ENCODE measurements around the gene ATP1B3.
"Not testable (repeated sequence)": the region's sequence is repeated elsewhere in the genome, so short reads cannot be mapped to it uniquely, and the experiment has no call there.

- TF ChIP-seq NFIC (IDR thresholded peaks at IDR 0.05; ENCODE audit: borderline replicate concordance); EP300 (IDR thresholded peaks at IDR 0.05; ENCODE audit: borderline replicate concordance in 1 of 2, low read depth in 1 of 2, low read length in 1 of 2); POLR2AphosphoS5 (IDR thresholded peaks at IDR 0.05; ENCODE audit: low read depth, low read length): not testable (repeated sequence)
- TF ChIP-seq, protein P1, sequence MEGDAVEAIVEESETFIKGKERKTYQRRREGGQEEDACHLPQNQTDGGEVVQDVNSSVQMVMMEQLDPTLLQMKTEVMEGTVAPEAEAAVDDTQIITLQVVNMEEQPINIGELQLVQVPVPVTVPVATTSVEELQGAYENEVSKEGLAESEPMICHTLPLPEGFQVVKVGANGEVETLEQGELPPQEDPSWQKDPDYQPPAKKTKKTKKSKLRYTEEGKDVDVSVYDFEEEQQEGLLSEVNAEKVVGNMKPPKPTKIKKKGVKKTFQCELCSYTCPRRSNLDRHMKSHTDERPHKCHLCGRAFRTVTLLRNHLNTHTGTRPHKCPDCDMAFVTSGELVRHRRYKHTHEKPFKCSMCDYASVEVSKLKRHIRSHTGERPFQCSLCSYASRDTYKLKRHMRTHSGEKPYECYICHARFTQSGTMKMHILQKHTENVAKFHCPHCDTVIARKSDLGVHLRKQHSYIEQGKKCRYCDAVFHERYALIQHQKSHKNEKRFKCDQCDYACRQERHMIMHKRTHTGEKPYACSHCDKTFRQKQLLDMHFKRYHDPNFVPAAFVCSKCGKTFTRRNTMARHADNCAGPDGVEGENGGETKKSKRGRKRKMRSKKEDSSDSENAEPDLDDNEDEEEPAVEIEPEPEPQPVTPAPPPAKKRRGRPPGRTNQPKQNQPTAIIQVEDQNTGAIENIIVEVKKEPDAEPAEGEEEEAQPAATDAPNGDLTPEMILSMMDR (IDR thresholded peaks at IDR 0.05) = not testable (repeated sequence)
Measured at GRCh38 chr3:141848159-141848748, 28.2 kb upstream of the ATP1B3 start.

Measured in SK-N-SH (cell line).